ENCODE data around the gene ATG4A.

The ATG4A gene

GRCh38 chrX:108091264-108091877, at the start of gene ATG4A, which contains the start of gene PSMD10:
ATG4A (plus strand) TSS chrX:108091778; CDS start chrX:108091827, 49 bp downstream.
PSMD10 (minus strand) TSS chrX:108091542; CDS start chrX:108091520, 22 bp downstream.
- DNase-seq (ENCODE audit: low read depth in 2 of 2) = peak; percentile 78 to 80

GRCh38 chrX:108044554-108045256, 46.9 kb upstream of the ATG4A start, which contains the start of gene VSIG1:
VSIG1 (plus strand) TSS chrX:108045065; CDS start chrX:108045131, 66 bp downstream.
- no peak for DNase-seq (ENCODE audit: low read depth in 2 of 2)

GRCh38 chrX:108049649-108050048, 41.9 kb upstream of the ATG4A start:
- DNase-seq (ENCODE audit: low read depth in 2 of 2) = no peak

- DNase-seq (ENCODE audit: low read depth in 2 of 2) = no peak
Observed at GRCh38 chrX:108053218-108053617, 38.4 kb upstream of the ATG4A start.

GRCh38 chrX:108055546-108055945, 36.0 kb upstream of the ATG4A start:
- no peak for DNase-seq (ENCODE audit: low read depth in 2 of 2)

GRCh38 chrX:108059801-108060200, 31.8 kb upstream of the ATG4A start:
- no peak for DNase-seq (ENCODE audit: low read depth in 2 of 2)

- no peak for DNase-seq (ENCODE audit: low read depth in 2 of 2)
Observed at GRCh38 chrX:108064001-108064400, 27.6 kb upstream of the ATG4A start.

- DNase-seq (ENCODE audit: low read depth in 2 of 2) = no peak
Observed at GRCh38 chrX:108064613-108065012, 27.0 kb upstream of the ATG4A start.

GRCh38 chrX:108068121-108068520, 23.5 kb upstream of the ATG4A start:
- no peak for DNase-seq (ENCODE audit: low read depth in 2 of 2)

- no peak for DNase-seq (ENCODE audit: low read depth in 2 of 2)
Observed at GRCh38 chrX:108070891-108071290, 20.7 kb upstream of the ATG4A start.

- no peak for DNase-seq (ENCODE audit: low read depth in 2 of 2)
Observed at GRCh38 chrX:108071578-108071977, 20.0 kb upstream of the ATG4A start.

- no peak for DNase-seq (ENCODE audit: low read depth in 2 of 2)
Observed at GRCh38 chrX:108072746-108073145, 18.8 kb upstream of the ATG4A start.

- no peak for DNase-seq (ENCODE audit: low read depth in 2 of 2)
Observed at GRCh38 chrX:108081110-108081509, 10.5 kb upstream of the ATG4A start.

GRCh38 chrX:108087792-108088191, 3.8 kb upstream of the ATG4A start:
- DNase-seq (ENCODE audit: low read depth in 2 of 2) = no peak

- no peak for DNase-seq (ENCODE audit: low read depth in 2 of 2)
Observed at GRCh38 chrX:108088511-108088910, 3.1 kb upstream of the ATG4A start.

- no peak for DNase-seq (ENCODE audit: low read depth in 2 of 2)
Observed at GRCh38 chrX:108090491-108091263, 901 bp upstream of the ATG4A start.

GRCh38 chrX:108091878-108092291, 307 bp downstream of the ATG4A start:
- DNase-seq (ENCODE audit: low read depth in 2 of 2) = no peak

GRCh38 chrX:108097380-108097779, 5.8 kb downstream of the ATG4A start:
- no peak for DNase-seq (ENCODE audit: low read depth in 2 of 2)

- DNase-seq (ENCODE audit: low read depth in 2 of 2) = no peak
Observed at GRCh38 chrX:108105473-108105872, 13.9 kb downstream of the ATG4A start.

GRCh38 chrX:108114541-108114940, 23.0 kb downstream of the ATG4A start:
- DNase-seq (ENCODE audit: low read depth in 2 of 2) = no peak

GRCh38 chrX:108117988-108118387, 26.4 kb downstream of the ATG4A start:
- DNase-seq (ENCODE audit: low read depth in 2 of 2) = no peak

GRCh38 chrX:108121291-108121690, 29.7 kb downstream of the ATG4A start:
- no peak for DNase-seq (ENCODE audit: low read depth in 2 of 2)

Data from fibroblast of skin of left biceps (primary cell).